Stimulated activated CD8-positive, alpha-beta memory T cell treated with anti-CD3 and anti-CD28 coated beads, Interleukin-4, amount 100 ng/mL, for 24 hours (primary cell): ENCODE data around the gene PCDH9.
"Not testable (repeated sequence)": the region's sequence is repeated elsewhere in the genome, so short reads cannot be mapped to it uniquely, and the experiment has no call there.

Experiments used
- DNase-seq: peaks from one replicate; pipeline ENCODE4 v3.0.0-alpha.2; 2020; ENCODE audit warnings: low read depth

Gene PCDH9

DNA sequence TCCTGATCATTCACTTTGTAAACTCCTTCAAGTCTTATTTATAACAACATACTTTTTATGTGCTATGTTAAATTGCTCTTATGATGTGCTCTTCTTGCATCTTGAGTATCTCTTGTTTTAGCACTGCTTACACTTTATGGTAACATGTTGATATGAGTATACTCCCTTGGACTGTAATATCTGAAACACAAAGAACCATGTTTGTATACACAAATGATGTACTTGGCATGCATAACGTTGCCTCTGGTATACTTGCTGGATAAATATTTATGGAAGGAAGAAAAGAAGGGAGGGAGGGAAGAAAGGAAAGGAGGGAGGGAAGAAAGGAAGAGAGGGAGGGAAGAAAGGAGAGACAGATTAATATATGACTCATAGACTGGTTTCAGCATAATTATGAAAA lies 333.2 kb downstream of the PCDH9 start:
- DNase-seq, result no peak

DNA sequence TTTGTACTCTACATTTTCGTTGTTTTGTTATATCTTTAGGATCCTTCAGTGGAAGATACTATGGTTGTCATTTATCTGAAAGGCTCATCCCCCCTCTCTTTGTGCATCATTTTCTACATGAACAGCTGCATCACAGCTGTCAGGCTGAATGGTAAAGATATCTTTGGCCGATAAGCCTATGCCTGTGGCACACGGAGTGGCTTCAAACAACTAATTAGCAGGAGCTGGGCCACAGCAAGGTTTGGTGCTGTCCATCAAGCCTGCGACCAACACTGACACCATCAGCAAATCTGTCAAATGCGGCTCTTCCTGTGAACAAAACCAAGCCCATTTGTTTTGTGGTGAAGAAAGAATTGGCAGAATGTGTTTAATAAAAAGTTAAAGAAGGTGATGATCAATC lies 334.4 kb downstream of the PCDH9 start:
- no peak for DNase-seq

DNA sequence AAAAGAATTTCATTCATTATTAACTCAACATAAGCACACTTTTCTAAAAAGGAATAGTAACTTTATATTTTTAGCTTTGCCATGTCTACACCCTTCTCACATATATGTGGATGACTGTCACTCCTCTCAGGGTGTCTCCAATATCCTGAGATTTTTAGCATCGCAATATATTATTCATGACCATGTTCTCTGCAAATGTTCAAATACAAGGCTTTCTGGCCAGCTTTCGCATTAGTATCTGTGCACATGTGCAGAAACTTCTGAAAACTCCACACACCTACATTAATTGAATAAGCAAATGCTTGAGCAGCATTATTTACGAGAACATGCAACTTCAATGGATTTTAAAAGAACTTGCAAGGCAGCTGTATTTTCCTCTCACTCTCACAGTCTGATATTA lies 334.8 kb downstream of the PCDH9 start:
- DNase-seq, result no peak

DNA sequence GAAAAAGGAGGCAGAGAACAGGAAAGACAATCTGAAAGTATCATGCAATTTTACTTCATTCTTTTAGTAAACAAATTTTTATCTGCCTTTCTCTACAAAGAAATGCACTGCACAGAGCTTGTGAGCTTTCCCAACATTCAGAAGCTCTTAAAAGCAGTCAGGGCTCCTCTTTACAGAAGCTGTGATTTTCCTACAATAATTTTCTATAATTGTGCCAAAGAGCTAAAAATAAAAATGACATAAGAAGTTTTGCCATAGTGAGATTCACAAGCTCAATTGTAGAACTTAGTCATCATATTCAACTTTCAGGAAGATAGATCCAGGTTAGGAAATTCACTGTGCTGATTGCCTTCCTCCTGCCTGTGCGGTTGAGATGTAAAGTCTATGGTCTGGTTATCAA lies 341.4 kb downstream of the PCDH9 start:
- DNase-seq, result no peak

DNA sequence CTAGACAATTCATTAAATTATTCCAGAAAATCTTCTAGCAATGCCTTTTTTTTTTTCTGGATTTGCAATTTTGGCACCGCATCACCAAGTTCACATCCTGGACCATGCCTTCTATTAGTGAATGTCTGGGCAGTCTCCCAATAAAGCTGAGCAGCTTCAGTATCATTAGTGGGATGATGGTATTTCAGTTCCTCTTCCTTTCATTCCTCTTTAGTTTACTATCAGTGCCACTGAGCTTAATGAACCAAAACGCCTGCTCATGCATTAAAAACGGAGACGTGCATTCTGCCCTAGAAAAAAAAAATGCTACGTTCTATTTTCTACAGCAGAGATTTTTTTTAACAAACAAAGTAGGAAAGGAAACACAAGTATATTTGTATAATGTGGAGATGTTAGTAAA lies 343.0 kb downstream of the PCDH9 start:
- DNase-seq, result no peak

DNA sequence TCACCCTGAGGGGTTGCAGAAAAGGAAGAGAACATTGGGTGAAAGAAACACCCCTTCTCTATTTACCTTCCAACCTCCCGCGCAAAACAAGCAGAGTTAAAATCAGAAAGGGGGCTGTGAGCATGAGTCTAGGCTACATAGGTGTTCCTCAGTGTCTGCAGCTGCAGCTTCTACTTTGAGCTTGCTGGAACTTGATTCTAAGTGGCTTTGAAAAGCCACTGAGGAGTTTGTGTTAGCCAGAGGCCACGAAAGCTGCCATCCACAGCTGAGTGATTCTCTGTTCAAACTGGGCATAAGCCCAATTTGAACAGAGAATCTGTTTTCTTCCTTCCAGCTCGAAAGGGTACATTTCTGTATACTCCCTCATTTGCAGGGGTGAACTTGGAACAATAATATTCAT lies 343.9 kb downstream of the PCDH9 start:
- DNase-seq, result no peak

DNA sequence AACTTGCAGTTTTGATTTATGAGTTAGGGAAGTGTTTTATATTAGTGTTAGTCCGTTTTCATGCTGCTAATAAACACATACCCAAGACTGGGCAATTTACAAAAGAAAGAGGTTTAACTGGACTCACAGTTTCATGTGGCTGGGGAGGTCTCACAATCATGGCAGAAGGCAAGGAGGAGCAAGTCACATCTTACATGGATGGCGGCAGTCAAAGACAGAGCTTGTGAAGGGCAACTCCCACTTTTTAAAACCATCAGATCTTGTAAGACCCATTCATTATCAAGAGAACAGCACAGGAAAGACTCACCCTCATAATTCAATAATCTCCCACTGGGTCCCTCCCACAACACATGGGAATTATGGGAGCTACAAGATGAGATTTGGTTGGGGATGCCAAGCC lies 349.0 kb downstream of the PCDH9 start:
- not testable (repeated sequence) for DNase-seq

DNA sequence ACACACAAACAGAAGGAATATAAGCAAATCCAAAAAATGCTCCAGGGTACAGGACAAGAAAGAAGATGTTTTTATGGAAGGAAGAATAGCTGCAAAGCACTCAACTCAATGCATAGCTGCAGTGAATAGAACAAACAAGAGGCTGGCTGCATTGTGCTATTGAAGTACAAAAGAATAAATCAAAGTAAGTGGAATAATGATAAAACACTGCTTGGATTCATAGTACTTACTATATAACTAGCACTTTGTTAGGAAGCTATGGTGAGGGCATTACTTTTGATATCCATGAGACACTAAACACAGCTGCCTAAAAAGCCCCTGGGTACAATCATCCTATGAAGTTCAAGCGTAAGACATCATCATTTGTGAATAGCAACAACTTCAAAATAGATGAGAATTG lies 350.1 kb downstream of the PCDH9 start:
- DNase-seq, result no peak

DNA sequence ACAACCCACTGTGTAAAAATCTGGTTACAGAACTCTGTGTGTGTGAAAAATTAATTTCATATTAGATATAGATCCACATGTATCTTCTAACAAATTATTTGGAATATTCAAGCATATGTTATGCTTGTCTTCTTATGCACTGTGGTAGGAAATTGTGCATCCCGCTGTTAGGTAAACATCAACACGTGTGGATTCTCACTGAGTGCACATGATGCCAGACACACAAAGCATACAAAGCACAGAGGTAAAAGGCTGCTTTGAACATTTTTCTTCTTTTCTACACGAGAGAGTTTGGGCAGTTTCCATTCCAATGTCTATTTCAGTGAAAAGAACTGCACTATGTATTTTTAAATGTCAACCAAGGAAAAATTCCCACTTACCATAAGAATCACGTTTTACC lies 354.9 kb downstream of the PCDH9 start:
- no peak for DNase-seq

DNA sequence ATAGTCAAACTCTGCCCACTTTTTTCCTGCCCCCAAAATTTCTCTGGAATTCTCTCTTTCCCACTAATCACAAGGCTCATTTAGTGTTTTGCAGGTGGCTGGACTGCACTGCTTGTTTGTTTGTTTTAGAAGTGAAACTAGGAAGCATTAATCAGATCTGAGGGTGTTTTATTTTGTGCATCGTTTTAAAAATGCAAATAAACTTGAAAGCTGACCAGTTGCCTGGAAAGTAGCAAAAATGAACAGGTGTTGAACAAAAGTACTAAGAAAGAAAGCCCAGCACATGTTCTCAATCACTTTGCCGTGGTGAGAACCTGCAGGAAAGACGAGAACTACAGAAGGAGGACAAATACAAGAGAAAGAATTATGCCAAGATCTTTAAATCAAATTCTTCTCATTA lies 365.5 kb downstream of the PCDH9 start:
- no peak for DNase-seq

DNA sequence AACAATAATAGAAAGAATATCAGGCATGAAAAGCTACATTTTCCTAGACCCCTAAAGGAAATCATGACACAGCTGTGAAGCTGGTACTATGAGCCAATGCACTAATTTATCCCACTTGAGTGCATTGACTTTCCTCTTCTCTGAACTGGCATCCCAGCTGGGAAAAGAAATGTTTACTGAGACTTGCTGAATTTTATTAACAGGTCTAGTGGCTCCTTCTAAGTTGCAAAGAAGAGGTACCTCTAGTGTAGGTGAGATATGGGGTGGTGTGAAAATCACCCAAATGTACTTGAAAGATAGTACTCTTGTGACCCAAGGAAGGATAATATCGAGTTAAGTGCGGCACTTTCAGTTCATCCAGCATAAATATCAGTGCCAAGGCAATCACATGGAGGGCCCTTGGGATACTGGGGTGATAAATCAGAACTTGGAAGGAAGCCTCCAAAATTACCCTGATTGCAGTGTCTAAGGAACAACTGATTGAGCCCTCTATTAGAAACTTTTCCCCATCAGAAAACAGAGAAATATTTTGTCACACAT lies 369.2 kb downstream of the PCDH9 start:
- no peak for DNase-seq

DNA sequence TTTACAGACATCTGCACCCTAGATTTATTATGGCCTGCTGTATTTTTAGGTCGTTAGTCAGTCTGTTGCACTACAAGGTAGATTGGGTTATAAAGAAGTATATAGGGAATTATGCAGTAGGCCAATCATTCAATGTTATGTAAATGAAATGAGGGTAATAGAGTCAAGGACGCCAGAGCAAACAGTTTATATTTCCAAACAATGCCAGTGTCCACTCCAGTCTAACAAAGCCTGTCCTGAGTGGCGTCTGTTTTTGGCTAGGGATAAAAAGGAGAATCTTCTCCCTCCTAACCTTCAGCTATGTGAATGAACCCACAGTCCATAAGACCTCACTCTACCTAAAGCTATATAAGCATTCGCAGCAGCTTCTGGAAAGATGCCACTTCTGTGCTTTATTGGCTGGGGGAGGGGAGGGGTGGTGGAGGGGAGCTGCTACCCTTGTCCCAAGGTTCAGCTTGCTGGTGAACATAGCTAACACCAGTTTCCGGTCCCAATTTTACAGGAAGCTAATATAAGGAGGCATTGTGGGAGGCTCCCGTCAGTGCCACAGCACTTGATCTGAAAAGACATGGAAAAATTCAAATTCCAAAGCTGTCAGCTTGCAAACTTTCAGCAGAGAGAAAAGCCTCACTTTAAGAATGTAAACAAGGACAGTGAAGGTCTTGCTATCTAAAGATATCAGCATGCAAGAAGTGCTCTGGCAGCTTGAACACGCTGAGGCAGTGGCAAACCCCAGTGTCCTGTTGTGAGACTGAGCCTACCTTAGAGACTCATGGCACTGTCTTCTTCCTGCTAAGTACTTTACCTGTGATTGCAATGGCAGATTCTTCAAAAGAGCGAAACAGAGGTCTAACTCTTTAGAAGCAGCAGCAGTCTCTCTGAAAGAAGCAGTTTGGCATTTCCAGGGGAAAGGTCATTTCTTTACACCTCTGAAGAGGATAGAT lies 369.9 kb downstream of the PCDH9 start:
- DNase-seq, result no peak

DNA sequence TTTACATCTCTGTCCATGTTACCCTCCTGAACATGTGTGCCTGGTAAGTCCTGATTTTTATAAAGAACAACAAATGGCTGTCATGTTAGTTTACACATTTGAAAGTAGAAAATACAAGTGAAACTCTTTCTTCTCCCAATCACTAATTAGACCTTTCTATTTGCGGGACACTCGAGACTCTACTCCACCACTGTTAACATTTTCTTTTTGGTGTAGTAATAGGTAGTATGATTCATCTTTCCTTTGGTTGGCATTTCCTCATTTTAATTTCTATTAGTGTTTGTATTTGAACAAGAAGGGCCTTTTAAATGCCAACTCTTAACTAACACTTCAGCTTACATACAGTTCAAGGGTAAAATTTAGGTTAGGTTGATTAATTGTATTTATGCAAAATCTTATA lies 371.1 kb downstream of the PCDH9 start:
- no peak for DNase-seq

DNA sequence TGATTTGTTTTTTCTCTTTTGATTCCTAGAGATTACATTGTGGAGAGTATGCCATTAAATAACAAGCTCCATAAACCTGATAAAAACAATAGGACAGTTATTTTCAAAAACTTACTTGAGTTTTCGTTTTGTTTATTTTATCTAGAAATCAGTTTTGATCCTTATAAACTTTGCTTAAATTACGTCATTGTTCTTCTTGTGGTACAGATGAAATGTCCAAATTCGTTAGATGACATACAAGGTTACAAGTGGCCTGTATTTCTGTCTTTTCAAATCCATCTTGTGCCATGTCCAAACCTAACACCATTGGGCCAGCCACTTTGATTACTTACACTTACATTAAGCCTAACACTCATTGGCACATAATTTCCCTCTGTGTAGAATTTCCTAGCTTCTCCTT lies 372.0 kb downstream of the PCDH9 start:
- DNase-seq, result no peak

DNA sequence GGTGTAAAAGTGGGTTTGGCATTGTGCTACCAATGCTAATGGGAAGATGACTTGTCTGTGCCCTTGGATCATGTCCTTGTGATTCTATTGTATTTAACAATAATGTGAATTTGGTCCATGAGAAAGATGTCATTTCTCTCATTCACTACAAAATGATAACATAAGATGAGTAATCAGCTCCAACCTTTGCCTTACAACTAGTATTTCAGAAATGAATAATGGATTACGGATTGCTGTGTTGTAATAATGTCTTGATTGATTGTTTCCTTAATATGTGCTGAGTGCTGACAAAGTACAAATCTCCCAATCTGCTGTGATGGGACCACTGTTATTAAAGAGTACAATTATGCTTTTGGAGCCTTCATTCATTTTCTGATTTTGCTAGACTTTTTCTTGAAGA lies 375.0 kb downstream of the PCDH9 start:
- DNase-seq, result no peak

DNA sequence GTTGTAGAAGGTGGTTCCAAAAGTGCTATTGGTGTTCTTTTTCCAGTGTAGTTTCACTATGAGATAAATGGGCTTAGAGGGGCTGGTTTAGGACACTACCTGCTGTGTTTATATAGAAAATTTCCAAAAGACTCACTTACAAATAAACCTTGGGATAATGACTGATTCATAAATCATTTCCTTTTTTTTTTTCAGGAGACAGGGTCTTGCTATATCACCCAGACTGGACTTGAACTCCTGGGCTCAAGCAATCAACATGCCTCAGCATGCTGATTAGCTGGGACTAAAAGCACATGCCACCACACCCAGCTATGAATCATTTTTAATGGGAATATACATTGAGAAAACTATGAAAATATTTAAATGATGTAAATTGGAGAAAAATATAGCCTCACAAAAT lies 376.6 kb downstream of the PCDH9 start:
- no peak for DNase-seq

DNA sequence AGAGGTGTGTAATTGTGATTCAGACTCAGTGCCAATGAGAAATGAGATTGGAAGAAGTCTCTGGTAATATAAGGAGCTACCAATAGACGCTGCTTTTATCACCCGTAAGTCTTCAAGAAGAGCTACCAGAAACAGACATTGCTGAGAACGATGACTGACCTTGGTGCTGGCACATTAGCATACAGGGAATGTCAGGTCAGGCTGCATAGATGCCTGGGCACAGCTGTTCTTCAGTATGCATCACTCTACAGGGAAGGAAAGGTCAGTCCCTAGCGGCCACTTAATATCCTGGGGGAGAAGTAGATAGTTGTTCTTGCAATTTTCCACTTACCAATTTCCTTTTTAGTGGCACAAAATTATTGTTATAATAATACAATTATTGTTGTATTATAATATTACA lies 380.4 kb downstream of the PCDH9 start:
- no peak for DNase-seq

DNA sequence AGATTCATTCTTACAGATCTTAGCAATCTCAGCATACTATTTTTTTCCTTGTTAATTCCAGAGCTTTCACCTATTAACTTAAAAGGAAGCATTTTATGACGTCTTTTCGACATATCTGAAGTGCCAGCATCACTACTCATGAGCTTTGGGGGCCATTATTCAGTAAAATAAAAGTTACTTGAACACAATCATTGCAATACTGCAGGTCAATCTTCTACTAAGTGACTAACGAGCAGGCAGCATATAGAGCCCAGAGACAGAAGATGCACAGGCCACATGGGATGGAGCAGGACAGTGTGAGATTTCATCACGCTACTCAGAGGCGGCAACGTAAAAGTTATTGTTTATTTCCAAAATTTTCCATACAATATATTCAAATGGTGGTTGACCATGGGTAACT lies 382.6 kb downstream of the PCDH9 start:
- no peak for DNase-seq

DNA sequence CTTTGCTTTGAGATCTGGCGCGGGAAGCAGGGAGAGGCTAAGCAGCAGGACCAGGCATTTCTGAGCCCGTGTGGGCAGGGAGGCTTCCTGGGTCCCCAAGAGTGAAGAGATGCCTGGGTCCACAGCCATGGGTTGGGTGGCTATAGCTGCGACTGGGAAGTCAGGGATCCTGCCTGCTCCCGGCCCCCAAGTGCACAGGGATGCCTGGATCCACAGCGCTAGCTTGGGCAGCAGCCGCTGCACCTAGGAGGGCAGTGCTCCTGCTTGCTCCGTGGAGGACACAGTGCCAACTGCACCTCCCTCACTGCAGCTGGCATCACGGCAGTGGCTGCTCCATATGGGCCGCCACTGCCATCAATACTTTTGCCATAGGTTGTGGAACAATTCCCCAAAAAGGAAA lies 384.7 kb downstream of the PCDH9 start:
- DNase-seq, result no peak

DNA sequence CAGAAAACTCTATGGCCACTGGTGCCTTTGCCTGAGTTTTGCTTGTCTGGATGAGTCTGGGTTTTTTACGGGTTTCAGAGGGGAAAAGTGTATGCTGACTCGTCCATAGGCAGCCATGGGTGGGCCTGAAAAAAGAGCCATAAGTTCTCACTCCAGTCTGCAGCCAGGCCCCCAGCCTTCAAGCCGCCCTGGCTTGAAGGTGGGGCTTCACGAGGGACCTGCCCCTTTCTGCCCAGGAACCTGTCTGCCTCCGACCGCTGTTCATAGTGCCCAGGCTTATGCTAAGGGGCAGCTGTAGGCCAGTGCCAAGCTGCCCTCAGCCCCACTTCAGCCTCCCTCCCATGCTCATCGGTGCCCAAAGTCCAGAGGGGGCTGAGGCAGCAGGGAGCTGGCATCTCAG lies 385.2 kb downstream of the PCDH9 start:
- no peak for DNase-seq

DNA sequence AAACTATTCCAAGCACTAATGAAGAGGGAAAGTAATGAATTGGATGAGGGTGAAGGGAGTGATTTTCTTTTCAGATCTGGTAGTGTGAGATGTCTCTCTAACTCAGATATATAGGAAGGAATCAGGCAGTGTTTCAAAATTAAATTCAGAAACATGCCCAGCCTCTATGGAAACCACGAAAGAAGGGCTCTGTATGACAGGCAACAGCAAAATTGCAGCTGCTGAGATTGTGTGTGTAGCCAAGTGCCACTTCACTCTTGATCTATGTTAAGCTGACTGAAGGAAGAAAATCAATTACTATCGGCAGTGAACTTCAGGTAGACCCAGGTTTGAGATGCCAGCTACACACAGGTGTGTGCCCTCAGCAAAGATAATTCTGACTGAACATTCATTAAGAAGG lies 387.4 kb downstream of the PCDH9 start:
- DNase-seq, result no peak

DNA sequence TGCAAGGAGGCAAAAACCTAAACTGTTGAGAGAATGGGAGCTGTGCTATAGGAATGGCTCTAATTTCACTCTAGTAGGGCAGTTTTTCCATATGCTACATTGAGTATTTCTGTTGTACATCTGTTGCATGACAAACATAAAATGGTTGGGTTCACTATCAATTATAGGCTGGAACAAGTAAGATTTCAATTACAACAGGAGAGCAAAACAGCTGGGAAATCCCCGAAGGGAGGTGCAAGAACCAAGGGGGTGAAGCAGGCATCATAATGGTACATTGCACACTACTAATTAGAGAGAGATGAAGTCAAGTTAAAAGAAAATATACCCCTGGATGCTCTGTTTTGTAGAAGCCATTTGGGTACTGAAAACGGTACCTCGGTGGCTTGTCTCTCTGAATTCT lies 389.5 kb downstream of the PCDH9 start:
- no peak for DNase-seq

DNA sequence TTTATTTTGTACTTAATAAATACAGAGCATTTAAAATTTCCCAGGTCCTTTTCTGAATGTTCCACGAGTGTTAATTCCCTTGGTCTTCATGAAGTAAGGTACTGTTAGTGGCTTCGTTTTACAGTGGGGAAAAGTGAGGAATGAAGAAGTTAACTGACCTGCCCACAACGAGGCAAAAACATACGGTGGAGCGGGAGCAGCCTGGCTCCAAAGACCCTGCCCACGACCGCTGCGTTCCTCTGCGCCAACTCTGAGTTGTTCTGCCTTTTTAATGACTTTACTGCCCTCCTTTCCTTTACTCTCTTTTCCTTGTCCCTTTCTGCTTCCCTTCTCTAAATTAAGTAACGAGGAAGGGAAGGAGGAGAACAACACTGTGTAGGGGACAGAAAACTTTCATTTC lies 392.9 kb downstream of the PCDH9 start:
- DNase-seq, result no peak

DNA sequence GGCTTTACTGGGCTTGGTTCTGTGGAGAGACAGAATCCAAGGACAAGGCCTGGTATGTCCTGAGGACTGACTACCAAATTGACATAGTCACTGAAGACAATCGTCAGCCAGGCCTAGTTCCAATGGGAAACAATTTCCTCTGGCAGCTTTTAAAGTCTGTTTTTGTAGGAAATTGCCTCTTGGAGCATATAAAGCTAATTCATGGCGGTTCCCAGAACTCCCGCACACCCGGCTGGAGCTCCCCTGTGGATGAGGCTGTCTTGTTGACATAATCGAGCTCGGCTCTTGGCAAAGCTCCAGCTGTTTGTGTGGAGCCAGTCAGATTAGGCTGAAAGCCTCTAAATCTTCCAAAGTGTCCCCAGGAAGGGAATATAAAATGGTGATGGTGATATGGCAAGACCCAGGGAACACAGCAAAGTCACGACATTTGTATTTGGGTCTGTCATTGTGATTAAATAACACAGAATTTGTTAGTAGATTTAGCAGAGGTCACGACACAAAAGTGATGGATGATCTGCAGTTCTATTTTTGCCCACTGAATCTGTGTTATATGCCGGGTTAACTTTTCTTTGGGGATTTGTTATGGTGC lies 395.0 kb downstream of the PCDH9 start:
- DNase-seq, result no peak
